Measurements from ENCODE around the gene SEPTIN2.
A peak's percentile ranks its signal among the peaks of the same experiment; 100 is the strongest.
"Not testable (repeated sequence)": the region's sequence is repeated elsewhere in the genome, so short reads cannot be mapped to it uniquely, and the experiment has no call there.

Gene SEPTIN2
- 216 to 321 (median 301) reads per million in 4 experiments for total RNA-seq

DNA sequence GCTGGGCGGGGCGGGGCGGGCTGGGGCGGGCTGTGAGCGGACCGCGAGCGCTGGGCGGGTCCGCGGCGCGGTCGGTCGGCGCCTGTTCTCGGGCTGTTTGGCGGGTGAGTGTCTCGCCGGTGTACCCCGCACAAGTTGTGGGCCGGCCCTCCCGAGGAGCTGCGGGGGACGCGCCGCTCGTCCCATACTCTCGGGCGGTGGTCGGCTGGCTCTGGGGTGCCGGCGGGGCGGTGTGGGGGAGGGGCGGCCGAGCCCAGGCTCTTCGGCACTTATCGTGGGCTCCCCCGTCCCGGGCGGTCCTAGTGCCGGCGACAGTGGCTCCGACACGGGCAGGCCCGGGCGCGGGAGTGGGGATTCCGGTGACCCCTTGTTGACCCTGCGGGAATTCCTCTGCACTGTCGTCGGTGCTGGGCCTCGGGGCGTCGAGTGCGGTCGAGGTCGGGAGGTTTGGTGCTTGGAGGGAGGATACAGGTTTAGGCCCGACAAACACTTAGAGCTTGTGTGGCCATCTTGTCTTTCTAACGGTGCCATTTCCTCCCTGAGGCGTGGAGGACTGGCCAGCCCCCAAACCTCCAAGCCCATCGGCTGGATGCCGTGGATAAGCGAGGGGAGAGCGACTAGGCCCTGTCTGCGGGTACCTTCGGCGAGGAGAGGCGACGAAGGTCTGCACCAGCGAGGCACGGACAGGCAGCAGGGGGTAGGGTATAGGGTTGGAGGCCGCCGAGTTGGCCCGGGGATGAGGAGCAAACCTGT, at the start of gene SEPTIN2:
Gene SEPTIN2 (plus strand): TSS at position 47 of the 753 bp plus-strand sequence. CDS start 8,308 bp downstream, outside the sequence.
- DNase-seq: peak; percentile 71

DNA sequence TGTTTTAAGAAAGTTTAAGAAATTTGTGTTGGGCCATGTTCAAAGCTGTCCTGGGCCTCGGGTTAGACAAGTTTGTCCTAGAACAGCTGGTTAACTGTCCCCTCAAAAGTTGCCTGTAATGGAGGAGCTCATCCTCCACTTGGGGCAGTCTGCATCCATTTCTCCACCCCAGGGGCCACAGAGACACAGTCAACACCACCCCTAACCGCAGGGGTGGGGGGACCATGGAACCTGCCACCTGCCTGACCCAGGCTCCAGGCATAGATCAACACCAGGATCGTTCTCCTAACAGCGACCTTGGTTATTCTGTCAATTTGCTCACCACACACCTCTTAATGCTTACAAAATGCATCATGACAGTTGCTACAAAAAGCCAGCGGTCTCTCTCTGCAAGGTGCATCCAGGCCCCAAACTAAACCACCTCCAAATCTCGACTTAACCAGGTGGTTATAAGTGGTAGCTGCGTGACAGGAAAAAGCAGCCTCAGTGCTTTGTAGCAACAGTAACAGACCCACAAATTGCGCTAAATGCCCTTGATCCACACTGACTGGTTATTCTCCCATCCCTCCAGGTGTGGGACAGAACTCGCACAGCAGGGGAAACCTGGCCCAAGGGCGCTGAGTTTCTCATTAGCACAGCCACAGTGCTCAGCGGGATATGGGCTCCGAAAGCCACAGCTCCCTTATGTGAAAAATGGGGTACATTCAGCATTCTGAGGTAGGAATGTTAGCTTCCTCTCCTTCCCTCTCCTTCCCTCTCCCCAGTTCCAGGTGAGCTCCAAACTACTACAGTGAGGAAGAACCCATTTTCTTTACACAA, 48.3 kb upstream of the SEPTIN2 start:
- no peak for DNase-seq

GRCh38 chr2:241268306-241268705, 47.4 kb upstream of the SEPTIN2 start:
- no peak for DNase-seq

DNA sequence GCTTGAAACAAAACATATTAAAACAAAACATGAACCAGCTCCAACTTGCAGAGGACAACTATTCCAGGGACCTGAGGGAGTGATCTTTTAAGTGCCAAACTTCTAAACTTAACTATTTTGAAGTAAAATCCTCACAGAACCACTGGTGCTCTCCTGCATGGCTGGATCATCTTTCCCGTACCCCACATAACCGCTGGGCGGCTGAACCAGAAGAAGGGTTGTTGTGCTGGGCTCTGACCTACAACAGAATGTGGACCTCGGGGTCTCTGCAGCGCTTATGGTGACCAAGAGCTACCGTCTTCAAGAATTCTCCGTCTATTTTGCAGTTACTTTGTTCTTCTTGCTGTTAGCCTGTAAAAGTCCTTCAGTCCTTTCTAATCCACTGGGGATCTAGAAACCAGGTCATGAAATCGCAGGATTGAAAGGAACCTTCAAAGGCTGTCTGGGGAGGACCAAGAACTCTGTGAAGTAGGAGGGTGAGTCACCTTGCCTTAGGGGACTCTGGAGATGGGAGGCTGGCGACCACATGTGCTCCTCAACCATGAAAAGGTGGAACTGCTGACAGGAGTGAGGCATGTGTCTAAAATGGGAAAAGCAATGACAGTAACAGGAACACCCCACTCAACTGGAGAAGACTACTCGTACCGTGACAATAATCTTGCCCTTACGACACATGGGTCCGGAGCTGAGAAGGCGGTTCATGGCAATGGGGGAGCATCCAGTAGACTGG, 46.8 kb upstream of the SEPTIN2 start:
- no peak for DNase-seq

- no peak for DNase-seq
These were observed 45.8 kb upstream of the SEPTIN2 start for GRCh38 chr2:241269707-241270520.

DNA sequence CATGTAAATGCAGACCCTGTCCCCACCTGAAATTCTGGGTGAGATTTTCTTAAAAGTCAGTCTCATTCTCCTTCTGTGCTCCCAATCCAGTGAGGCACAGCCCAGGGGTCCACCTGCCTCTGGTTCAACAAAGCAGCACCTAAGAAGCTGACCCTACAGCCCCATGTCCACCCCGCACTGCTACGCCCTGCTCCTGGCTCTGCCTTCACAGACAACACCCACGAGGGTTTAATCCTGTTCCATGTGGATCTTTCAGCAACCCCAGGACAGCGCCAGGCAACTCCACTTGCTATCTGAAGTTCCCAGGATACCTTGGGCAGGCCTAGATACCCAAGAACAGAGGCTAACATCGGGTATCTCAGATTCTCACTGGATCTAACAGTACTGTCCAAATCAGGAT, 45.2 kb upstream of the SEPTIN2 start:
- no peak for DNase-seq

GRCh38 chr2:241271706-241272302, 43.9 kb upstream of the SEPTIN2 start:
- DNase-seq: peak; percentile 38

GRCh38 chr2:241272303-241273209, 43.2 kb upstream of the SEPTIN2 start:
- DNase-seq: peak; percentile 52

DNA sequence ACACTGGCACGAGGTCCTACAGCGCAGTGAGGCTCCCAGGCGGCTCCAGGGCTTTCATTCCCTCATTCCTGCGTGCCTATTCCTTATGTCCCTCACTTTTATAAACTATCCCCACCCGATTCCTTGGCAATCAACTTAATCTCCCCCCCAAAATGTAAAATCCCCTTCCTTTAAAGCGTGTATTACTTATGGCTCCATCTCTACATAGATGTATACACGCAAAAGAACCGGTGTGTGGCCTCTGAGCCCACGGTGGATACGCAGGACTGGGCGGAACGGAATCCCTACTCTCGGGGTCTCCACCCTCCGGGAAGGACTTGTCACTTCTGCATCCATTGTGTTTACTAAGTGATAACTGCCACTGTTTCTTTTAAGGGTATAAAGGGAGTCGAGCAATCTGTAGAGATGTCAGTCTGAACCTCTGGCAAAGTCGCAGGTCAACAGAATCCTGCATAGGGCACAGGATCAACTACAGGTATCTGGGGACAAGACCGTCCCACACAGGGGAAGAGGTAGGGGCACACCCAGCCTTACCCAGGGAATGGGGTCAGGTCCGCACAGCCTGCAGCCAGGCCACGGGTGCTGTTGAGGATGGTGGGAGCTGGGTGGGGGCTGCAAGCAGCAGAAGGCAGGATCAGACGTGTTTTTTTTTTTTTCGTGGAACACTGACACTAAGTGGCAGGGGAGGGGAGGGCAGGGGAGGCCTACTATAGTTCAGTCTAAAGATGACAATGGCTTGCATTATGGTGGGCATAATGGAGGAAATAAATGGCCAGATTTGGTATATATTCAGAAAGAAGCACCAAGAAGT, 42.3 kb upstream of the SEPTIN2 start:
- DNase-seq: no peak

DNA sequence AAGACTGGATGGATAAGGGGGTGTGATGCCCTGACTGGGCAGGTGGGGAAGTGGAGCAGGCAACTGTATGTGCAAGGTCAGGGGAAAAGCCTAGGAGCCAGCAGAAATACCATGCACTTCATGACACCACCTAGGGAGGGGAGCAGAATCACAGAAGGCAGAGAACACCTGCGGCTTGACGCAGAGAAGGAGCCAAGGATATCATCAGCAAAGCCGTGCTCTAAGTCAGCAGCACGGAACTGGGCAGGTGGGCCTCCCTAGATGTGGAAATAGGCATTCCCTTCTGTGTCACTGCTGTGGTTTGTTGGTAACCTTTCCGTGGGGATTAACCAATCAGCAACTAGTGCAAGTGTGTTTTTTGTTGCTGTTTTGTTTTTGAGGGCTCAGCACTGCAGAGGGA, 41.6 kb upstream of the SEPTIN2 start:
- no peak for DNase-seq

DNA sequence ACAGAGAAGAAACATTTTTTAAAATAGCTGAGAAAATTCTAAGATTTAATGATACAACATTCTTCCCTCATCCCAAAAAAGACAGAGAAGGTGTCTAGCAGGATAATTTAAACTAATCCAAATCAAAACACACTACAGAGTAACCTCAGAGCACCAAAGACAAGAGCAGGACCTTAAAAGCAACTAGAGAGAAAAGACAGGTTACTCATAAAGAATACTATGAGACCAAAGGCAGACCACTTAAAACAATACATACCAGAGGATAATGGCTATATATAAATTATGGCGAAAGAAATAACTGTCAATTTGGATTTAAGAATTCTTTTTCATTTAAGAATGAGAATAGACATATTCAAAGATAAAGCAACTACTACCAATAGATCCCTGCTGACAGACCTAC, 40.2 kb upstream of the SEPTIN2 start:
- no peak for DNase-seq

GRCh38 chr2:241275910-241276309, 39.8 kb upstream of the SEPTIN2 start:
- no peak for DNase-seq

DNA sequence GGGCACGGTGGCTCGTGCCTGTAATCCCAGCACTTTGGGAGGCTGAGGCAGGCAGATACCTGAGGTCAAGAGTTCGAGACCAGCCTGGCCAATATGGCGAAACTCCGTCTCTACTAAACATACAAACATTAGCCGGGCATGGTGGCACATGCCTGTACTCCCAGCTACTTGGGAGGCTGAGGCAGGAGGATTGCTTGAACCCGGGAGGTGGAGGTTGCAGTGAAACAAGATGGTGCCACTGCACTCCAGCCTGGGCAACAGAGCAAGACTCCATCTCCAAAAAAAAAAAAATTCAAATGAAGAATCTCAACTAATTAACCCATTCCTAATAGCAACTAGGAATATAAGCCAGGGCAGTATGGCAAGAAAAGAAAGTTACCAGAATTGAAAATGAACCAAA, 37.4 kb upstream of the SEPTIN2 start:
- DNase-seq: not testable (repeated sequence)

DNA sequence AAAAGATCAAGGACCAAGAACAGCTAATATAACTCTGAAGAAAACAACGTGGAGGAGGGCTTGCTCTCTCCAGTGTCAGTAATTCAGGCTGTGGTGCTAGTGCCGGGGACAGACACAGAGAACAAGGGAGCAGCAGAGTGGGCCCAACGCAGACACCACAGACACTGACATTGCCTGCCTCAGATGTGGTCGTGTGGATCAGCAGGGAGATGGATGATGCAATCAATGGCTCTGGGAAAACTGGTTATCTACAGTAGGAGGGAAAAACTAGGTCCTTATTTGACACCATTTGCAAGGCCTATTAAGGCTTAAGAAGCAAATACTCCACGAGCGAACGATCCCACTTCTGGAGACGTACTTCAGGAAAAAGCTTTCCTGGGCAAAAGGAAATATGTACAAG, 36.3 kb upstream of the SEPTIN2 start:
- no peak for DNase-seq

- no peak for DNase-seq
These were observed 35.9 kb upstream of the SEPTIN2 start for GRCh38 chr2:241279828-241280227.

DNA sequence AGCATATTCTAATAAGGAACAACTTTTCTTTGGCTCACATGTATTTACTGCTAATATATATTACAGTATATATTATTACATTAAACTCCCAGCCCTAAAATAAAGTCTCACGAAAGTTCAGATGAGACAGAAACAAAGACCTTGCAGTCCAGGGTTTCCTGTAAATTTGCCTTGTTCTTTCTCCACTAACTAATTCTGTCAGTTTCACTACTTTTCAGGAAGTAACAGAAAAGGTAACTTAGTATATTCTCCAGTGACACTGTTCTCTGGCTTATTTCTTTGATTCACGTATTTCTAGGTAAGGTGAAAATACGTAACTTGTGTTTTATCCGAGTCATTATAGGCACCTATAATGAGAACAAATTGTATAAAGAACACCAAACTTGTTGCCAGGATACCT, 35.4 kb upstream of the SEPTIN2 start:
- no peak for DNase-seq

DNA sequence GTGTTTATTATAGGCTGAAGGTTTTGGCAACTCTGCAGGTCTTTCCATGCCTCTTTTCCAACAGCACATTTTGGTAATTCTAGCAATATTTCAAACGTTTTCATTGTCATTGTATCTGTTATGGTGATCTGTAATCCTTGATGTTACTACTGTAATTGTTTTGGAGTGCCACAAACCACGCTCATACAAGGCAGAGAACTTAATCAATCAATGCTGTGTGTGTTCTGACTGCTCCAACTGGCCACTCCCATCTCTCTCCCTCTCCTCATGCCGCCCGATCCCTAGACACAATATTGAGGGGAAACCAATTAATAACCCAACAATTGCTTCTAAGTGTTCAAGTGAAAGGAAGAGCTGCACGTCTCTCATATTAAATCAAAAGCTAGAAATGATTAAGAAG, 33.2 kb upstream of the SEPTIN2 start:
- no peak for DNase-seq

- no peak for DNase-seq
These were observed 30.1 kb upstream of the SEPTIN2 start for GRCh38 chr2:241285596-241285995.

- no peak for DNase-seq
These were observed 29.2 kb upstream of the SEPTIN2 start for GRCh38 chr2:241286348-241287090.
